Endodermal cell (in vitro differentiated cells): ENCODE measurements around the gene METTL26. TPM values are rescaled to one million over a fixed set of nuclear protein-coding genes. Genes with fewer than 3 reads are reported as not detected.

Experiments
- DNase-seq: peaks from one replicate; pipeline ENCODE4 v3.0.0-alpha.2; 2017
- H3K27ac ChIP-seq: 2 replicates; pipeline ENCODE4 v1.5.1; 2013; ENCODE audit warnings: mild to moderate bottlenecking, low read depth, low read length, moderate library complexity
- H3K27me3 ChIP-seq: 2 replicates; pipeline ENCODE4 v1.6.1; 2013; ENCODE audit warnings: mild to moderate bottlenecking, low read length, moderate library complexity; ENCODE audit not compliant: insufficient read depth, control insufficient read depth, poor library complexity, severe bottlenecking
- H3K36me3 ChIP-seq: 2 replicates; pipeline ENCODE4 v1.7.0; 2013; ENCODE audit warnings: mild to moderate bottlenecking, low read length, moderate library complexity; ENCODE audit not compliant: control insufficient read depth, insufficient read depth
- H3K4me1 ChIP-seq: one replicate; pipeline ENCODE4 v1.7.0; 2013; ENCODE audit warnings: low read length; ENCODE audit not compliant: control insufficient read depth, insufficient read depth
- H3K4me3 ChIP-seq: 2 replicates; pipeline ENCODE4 v1.5.1; 2013; ENCODE audit warnings: mild to moderate bottlenecking, low read length, moderate library complexity
- H3K9ac ChIP-seq: 2 replicates; pipeline ENCODE4 v1.6.1; 2013; ENCODE audit warnings: mild to moderate bottlenecking, low read length, moderate library complexity; ENCODE audit not compliant: poor library complexity, severe bottlenecking; ENCODE audit errors: extremely low read depth
- H3K9me3 ChIP-seq: 2 replicates; pipeline ENCODE4 v1.6.1; 2013; ENCODE audit warnings: mild to moderate bottlenecking, low read length, moderate library complexity; ENCODE audit not compliant: control insufficient read depth
- H3K27ac Mint-ChIP-seq: 2 replicates; pipeline ENCODE4 v1.8.0; 2020; ENCODE audit warnings: mixed read lengths
- H3K27me3 Mint-ChIP-seq: 2 replicates; pipeline ENCODE4 v1.8.0; 2021; ENCODE audit warnings: mild to moderate bottlenecking, mixed read lengths; ENCODE audit not compliant: insufficient read depth
- H3K36me3 Mint-ChIP-seq: 2 replicates; pipeline ENCODE4 v1.8.0; 2020; ENCODE audit warnings: low read depth, mixed read lengths
- H3K4me1 Mint-ChIP-seq: 2 replicates; pipeline ENCODE4 v1.8.0; 2020; ENCODE audit warnings: mixed read lengths
- H3K4me3 Mint-ChIP-seq: 2 replicates; pipeline ENCODE4 v1.8.0; 2020; ENCODE audit warnings: mild to moderate bottlenecking, moderate library complexity, mixed read lengths
- H3K9me3 Mint-ChIP-seq: 2 replicates; pipeline ENCODE4 v1.8.0; 2020; ENCODE audit warnings: mild to moderate bottlenecking, mixed read lengths
- WGBS, 2 experiments: methylation state at CpG; one replicate each; pipeline versions ENCODE4 v1.1.5 to v1.1.7; 2013; ENCODE audit warnings: missing lambda C conversion rate in 2 of 2, mixed read lengths in 1 of 2; ENCODE audit not compliant: insufficient coverage in 1 of 2, insufficient read length in 1 of 2; 5-methylcytosine and 5-hydroxymethylcytosine counted together
- total RNA-seq, 2 donors: library from RNA; stranded (reverse); fragmentation: NEBNext Ultra II Directional in 1 of 2; extraction: Animal tissue kit (Norgen Biotek cat#: 25700) in 1 of 2; gene quantifications; 2 replicates in 1 of 2; 3 replicates in 1 of 2; pipeline ENCODE4 v1.2.1, GENCODE V29; 2021
- TF ChIP-seq, protein P1 (sequence below): fragments of 200-600 bp; sonication (generic); conservative IDR thresholded peaks from 2 replicates; pipeline ENCODE4 v1.5.0; 2021; ENCODE audit warnings: antibody characterized with exemption, mild to moderate bottlenecking

Gene METTL26
- total RNA-seq, 2 donors from 2014 or later = 72.1 to 79.8 TPM

DNA sequence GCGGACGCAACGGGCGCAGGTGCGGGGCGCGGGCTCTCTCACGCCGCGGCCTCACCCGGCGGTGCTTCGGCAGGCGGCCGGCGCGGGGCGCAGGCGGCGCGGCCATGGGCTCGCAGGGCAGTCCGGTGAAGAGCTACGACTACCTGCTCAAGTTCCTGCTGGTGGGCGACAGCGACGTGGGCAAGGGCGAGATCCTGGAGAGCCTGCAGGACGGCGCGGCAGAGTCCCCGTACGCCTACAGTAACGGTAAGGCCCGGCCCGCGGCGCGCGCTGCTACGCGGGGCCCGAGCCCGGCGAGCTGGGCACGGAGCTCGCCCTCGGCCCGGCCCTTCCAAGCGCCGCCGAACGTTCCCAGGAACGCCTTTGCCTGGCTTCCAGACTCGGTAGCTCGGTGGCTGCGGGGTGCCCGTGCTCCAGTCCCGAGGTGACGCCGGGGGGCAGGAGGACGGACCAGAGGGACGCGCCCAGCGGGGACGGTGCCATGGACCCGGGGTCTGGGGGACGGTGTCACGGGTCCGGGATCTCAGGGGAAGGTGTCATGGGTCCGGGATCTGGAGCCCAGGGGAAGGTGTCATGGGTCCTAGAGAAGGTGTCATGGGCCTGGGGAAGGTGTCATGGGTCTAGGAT is 45.8 kb downstream of the METTL26 start:
- Mint-ChIP-seq H3K4me3 (peak overlapping the region; percentile 89), H3K27me3 (peaks cover 36% of the 10 kb centered on the region), H3K36me3 (peaks cover 8% of the 10 kb centered on the region), H3K4me1 (peaks cover 10% of the 10 kb centered on the region), H3K9me3 (no peaks in the 10 kb centered on the region), H3K27ac (peak overlapping the region; percentile 40)
- H3K4me1 ChIP-seq = no peaks in the 10 kb centered on the region
- H3K27ac ChIP-seq = no peak overlapping the region
- H3K9ac ChIP-seq = peak overlapping the region; percentile 53
- H3K27me3 ChIP-seq = peaks cover 21% of the 10 kb centered on the region
- TF ChIP-seq, protein P1, sequence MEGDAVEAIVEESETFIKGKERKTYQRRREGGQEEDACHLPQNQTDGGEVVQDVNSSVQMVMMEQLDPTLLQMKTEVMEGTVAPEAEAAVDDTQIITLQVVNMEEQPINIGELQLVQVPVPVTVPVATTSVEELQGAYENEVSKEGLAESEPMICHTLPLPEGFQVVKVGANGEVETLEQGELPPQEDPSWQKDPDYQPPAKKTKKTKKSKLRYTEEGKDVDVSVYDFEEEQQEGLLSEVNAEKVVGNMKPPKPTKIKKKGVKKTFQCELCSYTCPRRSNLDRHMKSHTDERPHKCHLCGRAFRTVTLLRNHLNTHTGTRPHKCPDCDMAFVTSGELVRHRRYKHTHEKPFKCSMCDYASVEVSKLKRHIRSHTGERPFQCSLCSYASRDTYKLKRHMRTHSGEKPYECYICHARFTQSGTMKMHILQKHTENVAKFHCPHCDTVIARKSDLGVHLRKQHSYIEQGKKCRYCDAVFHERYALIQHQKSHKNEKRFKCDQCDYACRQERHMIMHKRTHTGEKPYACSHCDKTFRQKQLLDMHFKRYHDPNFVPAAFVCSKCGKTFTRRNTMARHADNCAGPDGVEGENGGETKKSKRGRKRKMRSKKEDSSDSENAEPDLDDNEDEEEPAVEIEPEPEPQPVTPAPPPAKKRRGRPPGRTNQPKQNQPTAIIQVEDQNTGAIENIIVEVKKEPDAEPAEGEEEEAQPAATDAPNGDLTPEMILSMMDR = no peak
- no peaks in the 10 kb centered on the region for H3K9me3 ChIP-seq
- no peaks in the 10 kb centered on the region for H3K36me3 ChIP-seq
- H3K4me3 ChIP-seq = peak overlapping the region; percentile 87
- peak; percentile 65 for DNase-seq
- 2% methylated on average over 36 to 71 of the region's 71 CpGs for WGBS, 2 experiments

DNA sequence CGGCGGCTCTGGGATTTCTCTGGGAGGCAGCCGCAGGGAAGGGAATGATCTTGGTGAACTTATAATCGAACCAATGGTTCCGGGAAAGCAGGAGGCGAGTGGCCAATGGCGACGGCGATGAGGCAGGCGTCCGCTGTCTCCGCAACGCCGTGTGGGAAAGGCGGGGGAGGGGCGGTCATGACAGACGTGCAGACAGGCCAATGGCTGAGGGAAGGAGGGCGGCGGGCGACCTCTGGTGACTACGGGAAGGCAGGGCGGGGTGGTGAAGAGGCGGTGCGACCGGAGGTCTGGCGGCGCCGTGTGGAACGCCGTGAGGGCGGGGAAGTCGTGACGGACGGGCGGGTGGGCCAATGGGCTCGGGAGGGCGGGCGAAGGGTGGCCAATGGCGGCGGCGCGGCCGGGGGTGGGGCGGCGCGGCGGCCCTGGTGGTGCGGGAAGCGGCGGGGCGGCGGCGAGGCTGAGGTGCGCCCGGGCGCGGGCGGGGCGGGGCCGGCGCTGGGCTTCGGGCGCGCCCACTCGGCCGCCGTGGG is 46.4 kb downstream of the METTL26 start, which contains the start of gene RAB40C:
Gene RAB40C, plus strand, starts transcription at position 409 of the 530 bp plus-strand sequence. CDS start 226 bp downstream, outside the sequence.
- Mint-ChIP-seq H3K4me3 (peak within 1 kb of the TSS; percentile 89), H3K27me3 (peaks cover 37% of the 10 kb centered on the region), H3K9me3 (no peaks in the 10 kb centered on the region), H3K27ac (peak within 1 kb of the TSS; percentile 100), H3K4me1 (peaks cover 10% of the 10 kb centered on the region), H3K36me3 (peaks cover 8% of the 10 kb centered on the region)
- peak within 1 kb of the TSS; percentile 93 for H3K27ac ChIP-seq
- DNase-seq = peak; percentile 99
- H3K4me1 ChIP-seq = no peaks in the 10 kb centered on the region
- H3K9ac ChIP-seq = peak within 1 kb of the TSS; percentile 87
- H3K36me3 ChIP-seq = no peaks in the 10 kb centered on the region
- 0 to 2% methylated on average over 10 to 66 of the region's 67 CpGs for WGBS, 2 experiments
- TF ChIP-seq, protein P1 = no peak
- H3K4me3 ChIP-seq = peak within 1 kb of the TSS; percentile 87
- H3K27me3 ChIP-seq = peaks cover 21% of the 10 kb centered on the region
- H3K9me3 ChIP-seq = no peaks in the 10 kb centered on the region

DNA sequence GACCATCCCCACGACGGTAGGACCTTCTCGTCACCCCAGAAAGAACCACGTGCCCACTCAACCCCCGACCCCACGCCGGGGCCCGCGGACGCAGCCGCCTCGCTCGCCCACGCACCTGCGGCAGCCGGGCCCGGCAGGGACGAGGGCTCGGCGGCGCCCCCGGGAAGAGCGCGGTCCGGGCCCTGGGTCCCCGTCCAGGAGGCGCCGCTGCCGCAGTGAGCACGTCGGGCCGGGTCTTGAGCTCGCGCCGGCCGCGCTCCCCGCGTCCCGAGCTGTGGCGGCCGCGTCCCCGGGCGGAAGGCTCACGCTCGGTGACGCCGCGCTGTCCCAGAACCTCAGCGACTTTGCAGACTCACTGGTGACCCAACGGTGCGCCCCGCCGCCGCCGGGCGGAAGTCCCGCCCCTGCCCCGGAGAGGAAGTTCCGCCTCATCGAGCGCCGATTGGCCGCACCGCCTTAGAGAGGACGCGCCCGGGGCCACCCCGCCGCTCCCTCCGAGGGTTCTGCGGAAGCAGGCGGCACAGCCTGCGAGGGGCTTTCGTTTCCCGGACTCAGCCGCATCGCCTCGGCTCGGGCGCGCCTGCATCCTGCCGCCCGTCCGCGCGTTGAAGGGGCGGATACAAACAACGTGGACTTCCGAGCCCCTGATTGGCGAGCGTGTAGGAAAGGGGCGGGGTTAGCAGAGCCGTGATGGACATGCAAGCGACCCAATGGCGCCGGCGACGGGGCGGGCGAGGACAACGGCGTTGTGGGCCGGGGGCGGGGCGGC is 47.0 kb downstream of the METTL26 start:
- peaks cover 37% of the 10 kb centered on the region for H3K27me3 Mint-ChIP-seq
- H3K36me3 Mint-ChIP-seq = peaks cover 6% of the 10 kb centered on the region
- no peaks in the 10 kb centered on the region for H3K36me3 ChIP-seq
- DNase-seq = peak; percentile 99
- H3K9me3 ChIP-seq = no peaks in the 10 kb centered on the region
- peaks cover 21% of the 10 kb centered on the region for H3K27me3 ChIP-seq
- H3K4me3 Mint-ChIP-seq = peak overlapping the region; percentile 89
- peak overlapping the region; percentile 87 for H3K9ac ChIP-seq
- H3K27ac Mint-ChIP-seq = peak overlapping the region; percentile 100
- TF ChIP-seq, protein P1 = no peak
- peak overlapping the region; percentile 93 for H3K27ac ChIP-seq
- peak overlapping the region; percentile 85 for H3K4me3 ChIP-seq
- H3K9me3 Mint-ChIP-seq = no peaks in the 10 kb centered on the region
- no peaks in the 10 kb centered on the region for H3K4me1 ChIP-seq
- H3K4me1 Mint-ChIP-seq = peaks cover 10% of the 10 kb centered on the region
- 0% methylated on average over 46 to 107 of the region's 107 CpGs for WGBS, 2 experiments
